ENCODE results near the gene C1orf56. TPM values are rescaled to one million over a fixed set of nuclear protein-coding genes. Genes with fewer than 3 reads are reported as not detected.
A peak's percentile ranks its signal among the peaks of the same experiment; 100 is the strongest.

The C1orf56 gene
- total RNA-seq, 2 experiments from 2014 or later, result 1.3 TPM

GRCh38 chr1:151051356-151052009, 3.9 kb downstream of the C1orf56 start:
- Mint-ChIP-seq H3K4me3 (no peak overlapping the region), H3K4me1 (ENCODE audit: low read depth) (peaks cover 62% of the 10 kb centered on the region), H3K36me3 (ENCODE audit: low read depth) (peaks cover 68% of the 10 kb centered on the region), H3K27me3 (ENCODE audit: low read depth) (no peaks in the 10 kb centered on the region), H3K9me3 (ENCODE audit: insufficient read depth) (no peaks in the 10 kb centered on the region), H3K27ac (peak overlapping the region; percentile 52)
- no peak for ATAC-seq
- ChIA-PET CTCF (interaction anchor here (1.5 to 6.4 kb wide), 3 partner anchors 9 to 55 kb away, joined by 3 to 77 read pairs (median 4); partner anchors contain the start of genes CDC42SE1 and MLLT11), POLR2A (interaction anchor here (0.6 to 1.1 kb wide), 3 partner anchors 20 to 81 kb away, joined by 3 read pairs; partner anchors contain the start of gene GABPB2)
- DNase-seq, result no peak

GRCh38 chr1:151054971-151055547, 7.5 kb downstream of the C1orf56 start:
- ATAC-seq (no peak), DNase-seq (no peak)
- no peaks in the 10 kb centered on the region for H3K27me3 Mint-ChIP-seq (ENCODE audit: low read depth)
- H3K36me3 Mint-ChIP-seq (ENCODE audit: low read depth), result peaks cover 90% of the 10 kb centered on the region
- CTCF ChIA-PET, result interaction anchor here (1.8 to 4.7 kb wide), 4 partner anchors 16 to 59 kb away, joined by 5 to 20 read pairs (median 14); partner anchors contain the start of genes GABPB2 and MINDY1
- no peaks in the 10 kb centered on the region for H3K9me3 Mint-ChIP-seq (ENCODE audit: insufficient read depth)
- POLR2A ChIA-PET, result interaction anchor here (0.7 to 1.6 kb wide), 3 partner anchors 16 to 74 kb away, joined by 3 to 4 read pairs (median 3); partner anchors contain the start of gene GABPB2
- H3K4me1 Mint-ChIP-seq (ENCODE audit: low read depth), result peaks cover 44% of the 10 kb centered on the region
- H3K4me3 Mint-ChIP-seq, result peak overlapping the region; percentile 94
- H3K27ac Mint-ChIP-seq, result peak overlapping the region; percentile 96

DNA sequence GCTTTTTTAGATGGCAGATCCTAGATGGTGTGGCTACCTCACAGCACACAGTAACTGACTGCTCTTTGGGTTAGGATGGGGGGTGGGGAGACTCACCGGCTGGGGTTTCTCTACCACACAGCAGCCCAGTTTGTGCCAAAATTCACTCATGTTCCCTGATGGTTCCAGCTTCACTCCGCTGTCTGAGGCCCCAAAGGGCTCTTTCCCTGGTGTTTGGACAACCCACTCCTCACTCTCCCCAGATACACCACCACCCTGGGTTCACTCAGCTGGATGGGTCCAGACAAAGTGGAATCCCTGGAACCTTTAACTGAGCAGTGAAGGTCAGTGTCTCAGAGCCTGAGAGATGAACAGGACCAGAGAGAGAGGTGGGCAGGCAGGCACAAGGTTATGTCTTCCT, 8.0 kb downstream of the C1orf56 start:
- ChIA-PET CTCF (interaction anchor here (1.0 to 4.7 kb wide), 5 partner anchors 8 to 60 kb away, joined by 4 to 20 read pairs (median 10); partner anchors contain the start of genes GABPB2 and MINDY1), POLR2A (interaction anchor here (1.0 to 1.6 kb wide), 2 partner anchors 15 to 74 kb away, joined by 3 to 4 read pairs; partner anchors contain the start of gene GABPB2)
- Mint-ChIP-seq H3K27me3 (ENCODE audit: low read depth) (no peaks in the 10 kb centered on the region), H3K4me3 (peak overlapping the region; percentile 94), H3K9me3 (ENCODE audit: insufficient read depth) (no peaks in the 10 kb centered on the region), H3K4me1 (ENCODE audit: low read depth) (peaks cover 48% of the 10 kb centered on the region), H3K36me3 (ENCODE audit: low read depth) (peaks cover 86% of the 10 kb centered on the region), H3K27ac (peak overlapping the region; percentile 96)
- ATAC-seq (no peak), DNase-seq (no peak)

DNA sequence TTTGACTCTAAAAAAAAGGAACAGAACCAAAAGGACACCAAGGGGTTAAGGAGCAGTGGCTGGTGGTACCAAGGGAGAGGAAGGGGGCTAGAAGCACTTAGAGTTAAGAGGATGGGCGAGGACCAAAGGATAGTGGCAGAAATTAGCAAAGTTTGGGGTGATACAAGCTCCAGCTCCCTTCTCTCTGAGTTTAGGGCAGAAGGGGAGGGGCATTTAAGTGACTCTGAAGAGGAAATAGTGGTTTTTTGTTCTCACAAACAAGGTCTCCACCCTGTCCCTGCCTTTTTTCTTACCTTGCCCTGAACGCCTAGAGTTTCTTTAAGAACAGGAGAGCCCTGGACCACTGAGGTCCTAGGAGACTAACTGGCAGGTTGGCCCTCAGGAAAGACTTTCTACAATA, 8.6 kb downstream of the C1orf56 start:
- POLR2A ChIA-PET, result interaction anchor here (1.0 to 4.5 kb wide), 4 partner anchors 9 to 75 kb away, joined by 3 to 32 read pairs (median 8); partner anchors contain the start of genes C1orf56 and GABPB2
- Mint-ChIP-seq H3K4me3 (peak overlapping the region; percentile 94), H3K4me1 (ENCODE audit: low read depth) (peaks cover 54% of the 10 kb centered on the region)

GRCh38 chr1:151058692-151059091, 11.1 kb downstream of the C1orf56 start:
- H3K4me1 Mint-ChIP-seq (ENCODE audit: low read depth), result peaks cover 57% of the 10 kb centered on the region
- no peaks in the 10 kb centered on the region for H3K27me3 Mint-ChIP-seq (ENCODE audit: low read depth)
- ChIA-PET POLR2A (interaction anchor here (0.6 to 5.8 kb wide), 11 partner anchors 9 to 223 kb away, joined by 3 to 51 read pairs (median 5); partner anchors contain the start of genes C1orf56, GABPB2, PIP5K1A and TNFAIP8L2), CTCF (interaction anchor here (0.6 to 6.7 kb wide), 11 partner anchors 9 to 101 kb away, joined by 3 to 77 read pairs (median 9); partner anchors contain the start of genes C1orf56, GABPB2, MINDY1 and TNFAIP8L2)
- ATAC-seq (no peak), DNase-seq (peak; percentile 44)
- peak overlapping the region; percentile 96 for H3K27ac Mint-ChIP-seq
- H3K36me3 Mint-ChIP-seq (ENCODE audit: low read depth), result peaks cover 59% of the 10 kb centered on the region
- H3K4me3 Mint-ChIP-seq, result peak overlapping the region; percentile 94
- H3K9me3 Mint-ChIP-seq (ENCODE audit: insufficient read depth), result no peaks in the 10 kb centered on the region

More for the DNA sequence above, 8.6 kb downstream of the C1orf56 start:
- Mint-ChIP-seq H3K27me3 (ENCODE audit: low read depth) (no peaks in the 10 kb centered on the region), H3K9me3 (ENCODE audit: insufficient read depth) (no peaks in the 10 kb centered on the region), H3K27ac (peak overlapping the region; percentile 96), H3K36me3 (ENCODE audit: low read depth) (peaks cover 81% of the 10 kb centered on the region)
- DNase-seq, result peak; percentile 57
- ATAC-seq, result peak; percentile 32
- CTCF ChIA-PET, result interaction anchor here (0.6 to 4.7 kb wide), 6 partner anchors 9 to 78 kb away, joined by 3 to 20 read pairs (median 8); partner anchors contain the start of genes GABPB2 and MINDY1

GRCh38 chr1:151059109-151060006, 11.8 kb downstream of the C1orf56 start, which contains the start of gene CDC42SE1:
Gene CDC42SE1 (minus strand): TSS chr1:151059622. CDS start chr1:151055730, 3,892 bp downstream.
- ChIA-PET CTCF (interaction anchor here (0.6 to 6.7 kb wide), 11 partner anchors 9 to 100 kb away, joined by 3 to 77 read pairs (median 9); partner anchors contain the start of genes C1orf56, GABPB2, MINDY1 and TNFAIP8L2), POLR2A (interaction anchor here (0.7 to 5.8 kb wide), 9 partner anchors 8 to 139 kb away, joined by 3 to 51 read pairs (median 3); partner anchors contain the start of genes C1orf56, GABPB2, PIP5K1A and TNFAIP8L2)
- Mint-ChIP-seq H3K27me3 (ENCODE audit: low read depth) (no peaks in the 10 kb centered on the region), H3K9me3 (ENCODE audit: insufficient read depth) (no peaks in the 10 kb centered on the region), H3K4me1 (ENCODE audit: low read depth) (peaks cover 56% of the 10 kb centered on the region), H3K36me3 (ENCODE audit: low read depth) (peaks cover 54% of the 10 kb centered on the region), H3K4me3 (peak within 1 kb of the TSS; percentile 94), H3K27ac (peak within 1 kb of the TSS; percentile 96)
- ATAC-seq (peak; percentile 78), DNase-seq (peak; percentile 91)

- CTCF ChIA-PET, result interaction anchor here (0.8 to 6.7 kb wide), 13 partner anchors 8 to 99 kb away, joined by 3 to 77 read pairs (median 7); partner anchors contain the start of genes C1orf56, GABPB2 and MINDY1
- DNase-seq, result peak; percentile 58
- peaks cover 52% of the 10 kb centered on the region for H3K4me1 Mint-ChIP-seq (ENCODE audit: low read depth)
- POLR2A ChIA-PET, result interaction anchor here (0.7 to 5.8 kb wide), 7 partner anchors 8 to 106 kb away, joined by 3 to 51 read pairs (median 4); partner anchors contain the start of genes C1orf56, GABPB2 and TNFAIP8L2
- ATAC-seq, result no peak
- peak within 1 kb of the TSS; percentile 96 for H3K27ac Mint-ChIP-seq
- H3K4me3 Mint-ChIP-seq, result peak within 1 kb of the TSS; percentile 94
- H3K36me3 Mint-ChIP-seq (ENCODE audit: low read depth), result peaks cover 50% of the 10 kb centered on the region
- H3K9me3 Mint-ChIP-seq (ENCODE audit: insufficient read depth), result no peaks in the 10 kb centered on the region
- no peaks in the 10 kb centered on the region for H3K27me3 Mint-ChIP-seq (ENCODE audit: low read depth)
These were observed 12.6 kb downstream of the C1orf56 start, which contains the start of gene MLLT11 for GRCh38 chr1:151060007-151060656. Gene MLLT11 (plus strand): TSS chr1:151060397. CDS start chr1:151067225, 6,828 bp downstream.

DNA sequence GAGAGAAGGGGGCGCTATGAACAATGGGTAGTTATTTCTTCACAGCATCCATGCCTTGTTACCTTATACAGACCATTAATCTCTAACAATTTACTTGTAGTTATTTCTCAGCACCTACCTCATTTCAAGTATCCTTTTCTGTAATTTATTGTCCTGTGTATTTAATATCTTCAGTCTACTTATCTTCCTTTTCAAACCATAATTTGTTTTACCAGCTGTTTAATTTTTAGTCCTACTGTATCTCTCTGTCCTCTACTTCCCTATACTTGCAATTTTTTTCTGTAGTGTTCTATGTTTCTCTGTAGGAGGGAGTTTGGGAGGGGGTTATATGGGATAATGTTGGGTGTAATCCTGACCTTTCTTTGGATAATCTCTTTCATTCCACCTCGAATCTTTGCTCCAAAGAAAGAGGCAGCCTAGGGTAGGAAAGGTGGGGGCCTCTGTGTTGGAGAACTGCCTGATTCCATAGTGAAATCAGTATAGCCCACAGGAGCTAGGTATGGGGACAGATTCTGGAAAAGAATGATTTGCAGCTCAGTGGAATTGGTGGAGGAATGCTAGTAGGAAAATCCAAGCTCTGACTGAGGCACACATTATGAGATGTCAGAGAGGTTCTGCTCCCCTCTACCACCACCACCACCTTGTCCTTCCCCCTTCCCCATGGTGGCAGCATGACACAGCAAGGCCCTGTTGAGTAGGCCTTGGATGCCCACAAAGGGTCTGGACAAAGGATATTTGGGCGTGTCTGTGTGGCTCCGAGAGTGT, 13.3 kb downstream of the C1orf56 start:
- H3K27ac Mint-ChIP-seq, result peak overlapping the region; percentile 96
- H3K27me3 Mint-ChIP-seq (ENCODE audit: low read depth), result no peaks in the 10 kb centered on the region
- DNase-seq (no peak), ATAC-seq (no peak)
- H3K36me3 Mint-ChIP-seq (ENCODE audit: low read depth), result peaks cover 46% of the 10 kb centered on the region
- POLR2A ChIA-PET, result interaction anchor here (4.5 to 5.8 kb wide), 2 partner anchors 10 to 14 kb away, joined by 32 to 51 read pairs; partner anchors contain the start of genes C1orf56 and GABPB2
- H3K4me1 Mint-ChIP-seq (ENCODE audit: low read depth), result peaks cover 47% of the 10 kb centered on the region
- no peaks in the 10 kb centered on the region for H3K9me3 Mint-ChIP-seq (ENCODE audit: insufficient read depth)
- peak overlapping the region; percentile 94 for H3K4me3 Mint-ChIP-seq
- CTCF ChIA-PET, result interaction anchor here (0.8 to 6.7 kb wide), 12 partner anchors 9 to 96 kb away, joined by 3 to 77 read pairs (median 8); partner anchors contain the start of genes C1orf56, GABPB2, MINDY1 and TNFAIP8L2

- Mint-ChIP-seq H3K9me3 (ENCODE audit: insufficient read depth) (no peaks in the 10 kb centered on the region), H3K4me3 (no peak overlapping the region), H3K27me3 (ENCODE audit: low read depth) (no peaks in the 10 kb centered on the region), H3K4me1 (ENCODE audit: low read depth) (peaks cover 38% of the 10 kb centered on the region), H3K27ac (no peak overlapping the region), H3K36me3 (ENCODE audit: low read depth) (peaks cover 37% of the 10 kb centered on the region)
- POLR2A ChIA-PET, result interaction anchor here (1.1 to 5.8 kb wide), 3 partner anchors 9 to 96 kb away, joined by 3 to 51 read pairs (median 3); partner anchors contain the start of gene GABPB2
- ATAC-seq (no peak), DNase-seq (no peak)
- CTCF ChIA-PET, result interaction anchor here (0.9 to 6.7 kb wide), 12 partner anchors 8 to 95 kb away, joined by 3 to 77 read pairs (median 7); partner anchors contain the start of genes C1orf56, GABPB2, MINDY1 and TNFAIP8L2
These were observed 14.2 kb downstream of the C1orf56 start for GRCh38 chr1:151061704-151062103.

Measured in activated CD8-positive, alpha-beta T cell treated with anti-CD3 and anti-CD28 coated beads, Interleukin-2, amount 10 ng/mL, durations not matched to agents 7 days and 5 days (primary cell).